GM19455 (cell line): ENCODE data around the gene CPNE8.
A peak's percentile ranks its signal among the peaks of the same experiment; 100 is the strongest.

ENCODE experiments used
- ATAC-seq: cut with Tn5 transposase; IDR thresholded peaks from one replicate; pipeline ENCODE4 v1.9.1; 2021; ENCODE audit not compliant: unreplicated experiment

Gene CPNE8

DNA sequence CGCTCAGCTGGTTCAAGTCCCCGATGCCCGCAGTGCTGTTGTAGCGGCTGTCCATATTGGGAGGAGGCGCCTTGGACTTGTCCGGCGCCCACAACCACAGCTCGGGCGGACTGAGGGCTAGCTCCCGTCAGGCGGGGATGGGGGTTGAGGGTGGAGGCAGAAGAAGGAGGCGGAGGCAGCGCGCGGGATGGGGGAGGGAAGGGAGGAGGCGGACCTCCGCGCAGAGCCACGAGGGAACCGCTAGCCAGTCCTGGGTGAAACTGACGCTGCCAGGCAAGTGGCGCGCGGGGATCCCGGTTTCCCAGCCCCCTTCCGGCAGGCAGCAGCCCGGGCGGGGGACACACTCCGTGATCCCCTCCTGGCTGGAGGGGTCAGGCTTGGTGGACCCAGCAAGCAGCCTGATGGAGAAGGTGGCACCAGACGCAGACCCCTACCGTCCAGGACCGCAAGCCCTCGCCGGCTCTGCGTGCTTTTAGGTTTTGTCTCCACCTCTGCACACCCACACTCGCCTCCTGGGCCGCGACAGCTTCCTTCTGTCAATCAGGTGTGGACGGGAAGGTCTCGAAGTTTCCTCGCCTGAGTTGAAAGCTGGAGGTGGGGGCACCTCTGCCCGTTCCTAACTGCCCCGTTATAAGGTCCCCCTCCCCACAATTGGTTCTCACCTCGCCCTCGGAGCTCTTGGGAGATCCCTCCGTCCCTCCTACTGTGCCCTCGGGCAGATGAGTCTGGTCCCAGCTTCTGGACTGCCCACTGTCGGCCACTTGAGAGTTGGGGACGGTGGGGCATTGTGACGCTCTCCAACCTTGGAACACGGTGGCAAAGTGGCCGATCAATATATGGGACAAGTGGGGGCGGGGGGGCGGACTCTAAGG is at the start of gene CPNE8:
Gene CPNE8, minus strand, starts transcription at position 112 of the 872 bp plus-strand sequence. Its CDS starts 57 bp downstream, at position 55.
- ATAC-seq, result no peak

DNA sequence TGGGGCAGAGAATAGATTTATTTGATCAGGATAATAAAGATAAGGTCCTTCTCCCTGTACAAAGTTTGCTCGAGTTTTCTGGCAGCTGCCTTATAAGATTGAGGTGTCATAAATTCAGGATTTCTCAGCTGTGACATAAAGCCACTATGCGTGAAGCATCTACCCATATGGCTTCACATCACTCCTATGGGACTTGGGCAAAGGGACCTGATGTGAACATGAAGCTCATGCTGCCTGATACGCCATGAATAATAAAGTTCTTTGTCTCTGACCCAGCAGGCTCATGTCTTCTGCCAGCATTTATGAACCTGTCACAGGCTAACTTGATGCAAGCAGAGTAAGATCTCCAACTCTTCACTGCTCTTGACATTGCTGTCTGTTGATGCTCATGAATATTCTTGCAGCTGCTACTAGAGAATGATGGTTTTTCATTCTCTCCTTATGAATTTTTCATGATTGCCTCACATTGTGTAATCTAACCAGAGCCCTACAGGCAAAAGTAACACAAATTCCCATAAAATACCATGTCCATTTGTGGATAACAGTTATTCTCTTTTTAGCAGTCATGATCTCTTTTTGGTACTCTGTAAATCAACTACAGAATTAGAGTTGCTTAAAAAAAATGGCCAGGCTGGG is 49.0 kb upstream of the CPNE8 start:
- ATAC-seq, result no peak

GRCh38 chr12:38949363-38949762 is 44.0 kb upstream of the CPNE8 start:
- no peak for ATAC-seq

- no peak for ATAC-seq
These were observed 29.3 kb upstream of the CPNE8 start for GRCh38 chr12:38934686-38935085.

DNA sequence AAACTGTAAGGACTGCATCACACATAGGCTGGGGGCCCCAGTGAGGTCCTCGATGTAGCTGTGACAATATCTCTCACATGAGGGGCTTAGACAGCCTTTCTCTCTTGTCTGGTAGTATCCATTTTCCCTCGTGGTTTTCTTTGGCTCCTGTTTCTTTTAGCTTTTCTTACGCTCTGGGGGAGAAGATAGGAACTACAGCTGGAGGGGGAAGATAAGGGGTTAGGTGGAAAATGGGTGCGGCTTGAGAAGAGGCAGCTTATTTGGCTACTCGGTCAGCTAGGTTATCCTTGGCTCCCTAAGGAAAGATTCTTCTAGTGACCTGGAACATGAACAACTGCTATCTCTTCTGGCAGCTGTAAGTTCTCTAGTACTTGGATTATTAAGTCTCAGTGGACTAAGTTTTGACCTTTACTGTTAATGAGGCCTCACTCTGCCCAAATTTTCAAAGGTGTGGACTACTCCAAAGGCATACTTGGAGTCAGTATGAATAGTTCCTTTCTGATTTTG is 28.7 kb upstream of the CPNE8 start:
- ATAC-seq, result no peak

DNA sequence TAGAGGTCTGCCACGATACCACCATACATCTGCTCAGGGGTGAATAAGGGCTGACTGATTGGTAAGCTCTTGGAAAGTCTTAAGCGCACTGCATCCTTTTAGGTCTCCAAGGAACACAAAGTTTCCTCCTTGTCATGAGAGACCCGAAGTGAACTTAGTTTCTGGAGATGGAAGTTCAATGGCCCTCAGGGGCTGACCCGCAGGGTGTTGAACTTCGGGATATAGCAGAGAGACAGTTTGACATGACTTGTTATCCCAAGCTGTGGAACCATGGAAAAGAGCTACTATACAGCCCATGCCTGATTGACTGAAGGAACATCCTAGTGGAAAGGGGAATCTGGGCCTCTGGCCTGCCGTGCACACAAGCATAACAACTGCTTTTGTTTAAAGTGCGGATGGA is 26.9 kb upstream of the CPNE8 start:
- no peak for ATAC-seq

GRCh38 chr12:38931461-38931860 is 26.1 kb upstream of the CPNE8 start:
- ATAC-seq, result no peak

DNA sequence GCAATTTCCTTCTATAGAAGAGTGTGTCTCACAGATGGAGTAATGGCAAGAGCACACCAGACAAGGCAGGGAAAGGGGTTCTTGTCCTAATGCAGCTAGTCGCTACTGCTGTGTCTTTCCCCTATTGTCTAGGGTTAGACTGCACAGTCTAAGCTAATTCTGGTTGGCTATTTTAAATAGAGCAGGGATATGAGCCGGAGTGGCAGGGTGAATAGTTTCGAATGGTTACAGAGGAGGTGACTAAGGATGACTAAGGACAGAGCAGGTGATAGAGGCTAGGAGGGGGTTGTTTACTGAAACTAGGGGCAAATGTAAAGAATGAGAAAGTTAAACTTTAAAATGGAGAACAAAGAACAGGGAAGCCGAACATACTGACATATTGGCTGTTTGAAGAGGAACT is 25.6 kb upstream of the CPNE8 start:
- no peak for ATAC-seq

DNA sequence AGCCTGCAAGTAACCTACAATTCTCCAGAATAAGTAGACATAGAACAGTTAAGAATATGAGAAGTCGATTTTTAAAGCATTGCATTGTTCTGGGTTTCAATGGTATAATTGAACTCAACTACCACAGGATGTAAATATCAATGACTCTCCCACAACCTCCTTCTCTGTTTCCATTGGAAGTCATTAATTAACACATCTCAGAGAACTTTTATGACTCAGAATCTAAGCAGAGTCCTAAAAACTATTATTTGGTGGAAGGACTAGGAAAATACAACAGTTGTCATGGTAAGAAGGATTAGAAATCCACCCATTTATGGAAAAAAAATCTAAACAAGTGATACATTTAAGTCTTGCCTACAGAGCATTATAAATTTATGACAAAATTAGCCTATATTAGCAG is 21.1 kb upstream of the CPNE8 start:
- no peak for ATAC-seq

DNA sequence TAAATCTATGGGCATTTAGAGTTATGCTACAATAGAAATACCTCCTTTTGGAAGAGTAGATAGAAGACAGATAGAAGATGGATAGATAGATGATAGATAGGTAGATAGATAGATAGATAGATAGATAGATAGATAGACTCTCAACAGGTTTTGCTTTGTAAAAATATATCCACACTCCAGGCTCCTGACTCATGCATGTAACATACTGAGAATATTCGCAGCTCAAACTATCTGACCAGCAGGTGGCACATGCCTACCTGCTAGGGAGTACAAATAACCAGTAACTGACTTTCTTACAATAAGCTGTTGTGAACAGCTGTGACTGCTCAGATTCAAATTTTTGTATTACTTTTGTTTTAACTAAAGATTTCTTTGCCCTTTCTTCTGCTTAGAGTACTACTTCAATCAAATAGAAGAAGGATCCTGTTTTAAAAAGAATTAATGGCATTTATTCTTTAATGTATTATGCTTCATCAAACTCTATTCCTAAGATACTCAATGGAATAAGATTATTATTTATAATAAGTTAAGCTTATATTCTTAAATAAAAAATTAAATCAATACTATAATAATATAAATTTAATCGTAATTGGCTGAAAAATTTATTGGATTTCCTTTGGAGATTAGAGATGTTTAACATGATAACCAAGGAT is 15.8 kb upstream of the CPNE8 start:
- ATAC-seq, result no peak

DNA sequence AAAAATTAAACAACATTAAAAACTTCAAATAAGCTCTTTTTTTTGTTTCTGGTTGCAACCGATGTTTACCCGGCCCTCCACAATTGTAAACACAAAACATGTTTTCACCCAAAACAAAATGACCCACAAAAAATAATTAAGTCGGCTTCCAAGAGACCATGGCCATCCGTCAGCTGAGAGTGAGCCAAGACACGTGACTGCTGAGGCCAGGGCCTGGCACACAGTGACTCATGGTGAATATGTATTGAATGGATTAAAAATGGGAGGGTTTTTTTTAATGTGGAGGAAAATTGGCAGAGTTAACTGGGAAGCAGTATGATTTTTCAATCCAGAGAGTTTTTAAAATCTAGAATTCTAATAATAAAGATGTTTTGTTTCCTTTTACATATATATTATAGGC is 13.8 kb upstream of the CPNE8 start:
- ATAC-seq, result no peak

GRCh38 chr12:38915429-38916182 is 10.2 kb upstream of the CPNE8 start:
- no peak for ATAC-seq

DNA sequence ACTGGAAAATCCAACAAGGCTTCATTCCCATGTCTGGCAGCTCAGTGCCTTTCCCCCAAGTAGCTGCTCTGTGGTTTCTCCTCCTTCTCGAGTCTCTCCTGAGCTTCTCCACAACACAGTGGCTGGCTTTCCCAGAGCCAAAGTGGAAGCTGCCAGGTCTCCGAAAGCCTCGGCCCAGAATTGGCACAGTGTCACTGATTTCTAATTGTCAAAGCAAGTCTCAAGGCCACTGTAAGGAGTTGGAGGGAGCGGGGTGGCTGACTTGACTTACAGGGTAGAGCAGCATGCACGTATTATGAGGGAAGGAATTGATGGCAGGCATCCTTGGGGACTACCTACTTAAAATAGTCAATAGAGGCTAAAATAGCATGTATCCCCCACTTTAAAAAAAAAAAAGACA is 6.7 kb upstream of the CPNE8 start:
- no peak for ATAC-seq

- ATAC-seq, result no peak
These were observed 6.2 kb upstream of the CPNE8 start for GRCh38 chr12:38911611-38912010.

DNA sequence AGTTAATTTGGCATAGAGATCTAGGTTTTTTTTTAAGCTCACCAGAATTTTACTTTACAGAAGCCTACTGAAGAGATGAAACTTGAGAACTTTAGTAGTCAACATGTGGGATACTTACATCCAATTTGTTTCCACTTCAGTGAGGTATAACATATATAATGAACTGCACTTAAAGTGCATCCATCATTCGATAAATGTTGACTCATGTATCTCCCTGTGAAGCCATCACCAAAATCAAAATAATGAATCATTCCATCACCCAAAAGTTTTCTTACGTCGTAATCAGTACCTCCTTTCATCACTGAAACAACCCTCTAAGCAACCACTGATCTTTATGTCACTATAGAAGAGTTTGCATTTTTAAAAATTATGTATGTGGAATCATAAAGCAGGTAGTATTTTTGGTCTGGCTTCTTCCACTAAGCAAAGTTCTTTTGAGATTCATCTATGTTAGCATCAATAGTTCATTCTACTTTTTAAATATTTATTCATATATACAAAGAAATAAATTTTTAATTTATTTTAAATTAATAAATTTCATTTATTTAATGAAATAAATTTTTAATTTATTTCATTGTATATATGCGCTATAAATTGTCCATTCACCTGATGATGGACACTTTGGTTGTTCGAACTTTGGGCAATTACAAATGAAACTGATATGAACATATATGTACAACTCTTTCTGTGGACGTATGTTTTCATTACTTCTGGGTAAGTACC is 2.0 kb upstream of the CPNE8 start:
- no peak for ATAC-seq

DNA sequence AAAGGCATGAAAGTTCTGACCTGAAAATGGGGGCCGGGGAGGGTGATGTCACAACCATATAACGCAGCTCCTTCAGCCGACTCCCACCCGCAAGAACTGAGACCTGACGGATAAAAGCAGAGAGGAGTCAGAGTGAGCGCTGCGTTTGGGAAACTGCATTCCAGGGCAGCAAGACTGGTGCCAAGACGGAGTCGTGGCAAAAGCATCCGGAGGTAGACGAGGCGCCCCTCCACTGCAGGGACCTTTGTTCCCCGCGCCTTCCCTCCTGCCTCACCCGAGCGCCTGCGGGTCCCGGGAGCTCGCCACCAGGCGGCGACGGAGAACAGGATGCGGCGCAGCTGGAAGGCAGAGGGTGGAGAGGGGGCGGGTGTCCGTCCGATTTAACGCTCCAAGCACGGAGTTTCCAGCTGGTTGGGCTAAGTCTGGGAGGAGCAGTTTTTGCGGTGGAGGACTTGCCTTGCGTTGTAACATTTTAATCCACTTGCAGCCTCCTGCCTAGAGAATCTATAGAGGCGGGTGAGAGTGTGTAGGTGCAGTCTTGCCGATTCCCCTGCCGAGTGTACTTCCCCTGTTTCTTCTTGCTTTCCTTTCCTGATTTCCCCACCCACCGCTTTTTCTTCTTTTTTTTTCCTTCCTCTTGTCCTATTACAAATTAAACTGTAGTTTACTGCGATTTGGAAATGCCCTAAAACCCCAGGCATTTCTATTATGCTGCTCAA is 1.2 kb upstream of the CPNE8 start:
- ATAC-seq, result peak; percentile 68

- ATAC-seq, result peak; percentile 37
These were observed 583 bp downstream of the CPNE8 start for GRCh38 chr12:38904537-38905479.

DNA sequence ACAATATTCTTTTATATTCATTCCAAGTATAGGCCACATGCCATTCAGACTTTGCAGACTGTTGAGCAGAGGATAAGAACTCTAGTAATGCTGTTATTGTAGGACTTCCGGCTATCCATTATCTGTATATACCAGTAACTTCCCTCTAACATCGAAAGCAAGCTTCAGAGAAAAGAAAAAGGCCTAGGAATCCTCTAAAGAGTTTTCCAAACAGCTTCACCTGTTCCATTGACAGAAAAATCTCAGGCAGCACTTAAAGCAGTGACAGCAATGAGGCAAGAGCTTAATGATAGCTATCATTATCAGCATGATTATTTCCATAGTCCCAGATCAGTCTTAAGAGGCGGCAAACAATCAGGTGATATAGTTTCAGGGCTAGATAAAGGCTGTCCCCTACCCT is 1.8 kb downstream of the CPNE8 start:
- no peak for ATAC-seq
